ENCODE data around the gene SLC37A1.

The SLC37A1 gene

GRCh38 chr21:42513985-42514882, 582 bp downstream of the SLC37A1 start:
- no peak for TF ChIP-seq CTCF (IDR thresholded peaks at IDR 0.05; ENCODE audit: insufficient read depth, low read depth, low read length, missing control alignments)
- DNase-seq (ENCODE audit: low read depth), result peak; percentile 67

GRCh38 chr21:42514883-42515228, 1.2 kb downstream of the SLC37A1 start:
- TF ChIP-seq CTCF (IDR thresholded peaks at IDR 0.05; ENCODE audit: insufficient read depth, low read depth, low read length, missing control alignments), result no peak
- peak overlapping the region; percentile 94 for H3K4me3 ChIP-seq (ENCODE audit: low read depth, low read length)
- DNase-seq (ENCODE audit: low read depth), result peak; percentile 23

More at GRCh38 chr21:42513985-42514882, 582 bp downstream of the SLC37A1 start:
- H3K4me3 ChIP-seq (ENCODE audit: low read depth, low read length), result peak overlapping the region; percentile 94

- H3K4me3 ChIP-seq (ENCODE audit: low read depth, low read length), result no peak overlapping the region
- TF ChIP-seq CTCF (IDR thresholded peaks at IDR 0.05; ENCODE audit: insufficient read depth, low read depth, low read length, missing control alignments), result no peak
- no peak for DNase-seq (ENCODE audit: low read depth)
These were observed 2.3 kb downstream of the SLC37A1 start for GRCh38 chr21:42515708-42516502.

GRCh38 chr21:42518215-42518614, 4.6 kb downstream of the SLC37A1 start:
- TF ChIP-seq CTCF (IDR thresholded peaks at IDR 0.05; ENCODE audit: insufficient read depth, low read depth, low read length, missing control alignments), result no peak
- no peak overlapping the region for H3K4me3 ChIP-seq (ENCODE audit: low read depth, low read length)
- no peak for DNase-seq (ENCODE audit: low read depth)

- DNase-seq (ENCODE audit: low read depth), result no peak
- TF ChIP-seq CTCF (IDR thresholded peaks at IDR 0.05; ENCODE audit: insufficient read depth, low read depth, low read length, missing control alignments), result no peak
- H3K4me3 ChIP-seq (ENCODE audit: low read depth, low read length), result no peak overlapping the region
These were observed 5.0 kb downstream of the SLC37A1 start for GRCh38 chr21:42518626-42519025.

- no peak for TF ChIP-seq CTCF (IDR thresholded peaks at IDR 0.05; ENCODE audit: insufficient read depth, low read depth, low read length, missing control alignments)
- H3K4me3 ChIP-seq (ENCODE audit: low read depth, low read length), result no peak overlapping the region
- no peak for DNase-seq (ENCODE audit: low read depth)
These were observed 7.1 kb downstream of the SLC37A1 start for GRCh38 chr21:42520628-42521253.

Measured in GM12865 (cell line).